SK-N-MC (cell line): ENCODE data around the gene ERCC3.

Experiments used
- EZH2 ChIP-seq: fragments of 200-600 bp; sonication (generic); IDR thresholded peaks from one replicate; pipeline ENCODE4 v1.6.1; 2017; ENCODE audit warnings: antibody characterized with exemption
- FOXP2 ChIP-seq: optimal IDR thresholded peaks from 2 replicates; pipeline ENCODE3; 2011; ENCODE audit warnings: mild to moderate bottlenecking, moderate library complexity; ENCODE audit not compliant: insufficient read depth; ENCODE audit errors: extremely low read length, control extremely low read depth
- POLR2AphosphoS5 ChIP-seq: IDR thresholded peaks from 2 replicates; pipeline ENCODE4 v1.6.1; 2012; ENCODE audit warnings: mild to moderate bottlenecking, low read depth, low read length, borderline replicate concordance

GRCh38 chr2:127332335-127332734 is 38.4 kb upstream of the ERCC3 start:
- TF ChIP-seq EZH2 (no peak), POLR2AphosphoS5 (no peak), FOXP2 (no peak)
